ENCODE measurements around the gene EPS8L2. TPM values are rescaled to one million over a fixed set of nuclear protein-coding genes. Genes with fewer than 3 reads are reported as not detected.
"Not testable (repeated sequence)": the region's sequence is repeated elsewhere in the genome, so short reads cannot be mapped to it uniquely, and the experiment has no call there.

Gene EPS8L2
- total and polyA plus RNA-seq, 2 of the 8 experiments (the other 6 are each of a cell fraction or from before 2014, with no cell fraction given): 38.5 to 57.0 TPM

- H4K8ac ChIP-seq (ENCODE audit: extremely low read depth, insufficient read depth, low read length); H2BK15ac ChIP-seq (ENCODE audit: low read length); H3K23ac ChIP-seq (ENCODE audit: insufficient read length); H3K18ac ChIP-seq (ENCODE audit: extremely low read depth, low read length); H3K56ac ChIP-seq (replicated peaks; ENCODE audit: insufficient read length, low read depth, low read length); H3K4me3 ChIP-seq (ENCODE audit: extremely low read depth in 1 of 4, insufficient read depth in 2 of 4, low read depth in 3 of 4, low read length in 4 of 4); DNase-seq (ENCODE audit: low read depth in 1 of 2, low spot score in 2 of 2); H2AFZ ChIP-seq (ENCODE audit: low read length); H2BK20ac ChIP-seq (ENCODE audit: low read length); H3K4me2 ChIP-seq (ENCODE audit: insufficient read depth in 1 of 2, low read depth in 2 of 2, low read length in 2 of 2); H2BK12ac ChIP-seq (ENCODE audit: low read depth, low read length); H2BK120ac ChIP-seq (replicated peaks; ENCODE audit: low read depth, low read length); H3K27me3 ChIP-seq (replicated peaks in 1 of 4; ENCODE audit: control insufficient read depth in 3 of 4, extremely low read depth in 1 of 4, insufficient read depth in 3 of 4, low read length in 3 of 4); H3K27ac ChIP-seq (ENCODE audit: low read depth, low read length); H4K91ac ChIP-seq (replicated peaks; ENCODE audit: insufficient read length, low read length); H4K5ac ChIP-seq (ENCODE audit: insufficient read length, low read depth, low read length); H3K23me2 ChIP-seq (ENCODE audit: low read depth, low read length); H2BK5ac ChIP-seq (ENCODE audit: low read depth, low read length); H3K14ac ChIP-seq (ENCODE audit: insufficient read length); FAIRE-seq; H2AK5ac ChIP-seq (ENCODE audit: low read depth, low read length); H3K4ac ChIP-seq (replicated peaks; ENCODE audit: insufficient read length, low read depth, low read length); H3K9ac ChIP-seq (replicated peaks in 1 of 4; ENCODE audit: extremely low read depth in 1 of 4, low read depth in 3 of 4, low read length in 3 of 4); H3K9me3 ChIP-seq (ENCODE audit: insufficient read depth in 2 of 2, low read depth in 1 of 2, low read length in 1 of 2): not testable (repeated sequence)
- H4K20me1 ChIP-seq (replicated peaks in 1 of 2; ENCODE audit: control insufficient read depth in 1 of 2, insufficient read depth in 2 of 2, low read length in 2 of 2): peaks cover 10 to 17% of the 10 kb centered on the region in 2 experiments
- H3K36me3 ChIP-seq (ENCODE audit: control insufficient read depth in 2 of 4, insufficient read depth in 4 of 4, low read length in 3 of 4): peaks cover 6 to 37% (median 19%) of the 10 kb centered on the region in 4 experiments; a peak in 7 of 8 replicates
- POLR2A ChIA-PET (ENCODE audit: partially characterized antibody): interaction anchor here (0.9 to 2.8 kb wide), 2 partner anchors 10 to 87 kb away, joined by 3 to 9 read pairs; partner anchors contain the start of gene GATD1
- peaks cover 5 to 33% of the 10 kb centered on the region in 2 experiments; a peak in 3 of 4 replicates for H3K79me2 ChIP-seq (ENCODE audit: control insufficient read depth in 1 of 2, insufficient read depth in 2 of 2, low read length in 2 of 2)
- peaks cover 12% of the 10 kb centered on the region; the same call in 1 of the 2 replicates for H3K79me1 ChIP-seq (ENCODE audit: low read depth, low read length)
- CTCF ChIA-PET (ENCODE audit: partially characterized antibody): interaction anchor here (0.8 to 1.3 kb wide), 3 partner anchors 32 to 71 kb away, joined by 3 to 6 read pairs (median 3); no protein-coding TSS in a partner anchor
- WGBS, 2 experiments (ENCODE audit: extremely low coverage in 1 of 2, insufficient coverage in 1 of 2, insufficient read length in 1 of 2, insufficient replicate concordance in 2 of 2, low coverage in 1 of 2, low lambda C conversion rate in 2 of 2, missing lambda C conversion rate in 1 of 2): 95% methylated on average over 3 of the region's 3 CpGs; no CpG with 5 or more reads in 1 of the 2 experiments
- peaks cover 0 to 22% (median 5%) of the 10 kb centered on the region in 4 experiments; a peak in 6 of 7 replicates for H3K4me1 ChIP-seq (replicated peaks in 1 of 4; ENCODE audit: control insufficient read depth in 3 of 4, insufficient read depth in 4 of 4, low read length in 3 of 4)
Measured at GRCh38 chr11:690244-690643, 15.8 kb upstream of the EPS8L2 start.

Measured in H1 (cell line).